Prostate gland (tissue), 2 donors: ENCODE data around the gene POLDIP3. TPM values are rescaled to one million over a fixed set of nuclear protein-coding genes. Genes with fewer than 3 reads are reported as not detected.

Experiments used
- DNase-seq: peaks from one replicate; pipeline ENCODE4 v3.0.0-alpha.2; 2019; ENCODE audit warnings: low spot score
- H3K27ac ChIP-seq, 2 donors: fragments of 200-600 bp; sonication (generic); 2 replicates each; pipeline ENCODE4 v1.5.1; 2017 to 2019
- H3K27me3 ChIP-seq: fragments of 200-600 bp; sonication (generic); replicated peaks from 2 replicates; pipeline ENCODE4 v1.5.1; 2019; ENCODE audit not compliant: insufficient read depth
- H3K36me3 ChIP-seq, 2 donors: fragments of 200-600 bp; sonication (generic); 1 replicate in 1 of 2; 2 replicates in 1 of 2; pipeline versions ENCODE4 v1.5.1 to v1.8.1; 2017 to 2019
- H3K4me1 ChIP-seq: fragments of 200-600 bp; sonication (generic); replicated peaks from 2 replicates; pipeline ENCODE4 v1.5.1; 2019
- H3K4me3 ChIP-seq, 2 donors: fragments of 200-600 bp; sonication (generic); 2 replicates each; pipeline ENCODE4 v1.5.1; 2017 to 2019
- H3K9me3 ChIP-seq: fragments of 200-600 bp; sonication (generic); 2 replicates; pipeline ENCODE4 v1.5.1; 2017
- CTCF ChIP-seq, 4 experiments: fragments of 200-600 bp in 2 of 4; fragments of 450-650 bp in 2 of 4; sonication (generic) in 2 of 4; IDR thresholded peaks; 1 replicate in 3 of 4; 2 replicates in 1 of 4; pipeline ENCODE4 v1.5.1; 2016 to 2019; ENCODE audit warnings: antibody characterized with exemption in 4 of 4, mild to moderate bottlenecking in 2 of 4, moderate library complexity in 2 of 4
- POLR2A ChIP-seq: fragments of 450-650 bp; IDR thresholded peaks from one replicate; pipeline ENCODE4 v1.6.1; 2016; ENCODE audit warnings: antibody characterized with exemption, mild to moderate bottlenecking
- POLR2AphosphoS5 ChIP-seq: sonication (generic); formaldehyde crosslinking; IDR thresholded peaks from one replicate; pipeline ENCODE4 v1.6.1; 2017; ENCODE audit warnings: antibody characterized with exemption
- WGBS: methylation state at CpG from one replicate; pipeline ENCODE4 v1.1.5; 2018; 5-methylcytosine and 5-hydroxymethylcytosine counted together
- intact Hi-C: fragments of 100-400 bp; cut with DNase I; formaldehyde crosslinking; loops from one replicate; pipeline ENCODE4 v1.14.2; 2022
- total RNA-seq, 2 donors: library from RNA; depleted of rRNA; stranded (reverse); fragments of >200 nt; gene quantifications; one replicate each; pipeline ENCODE4 v1.1.0, GENCODE V29; 2016

Gene POLDIP3
- total RNA-seq, 2 donors from 2014 or later, result 46.4 to 62.6 TPM

DNA sequence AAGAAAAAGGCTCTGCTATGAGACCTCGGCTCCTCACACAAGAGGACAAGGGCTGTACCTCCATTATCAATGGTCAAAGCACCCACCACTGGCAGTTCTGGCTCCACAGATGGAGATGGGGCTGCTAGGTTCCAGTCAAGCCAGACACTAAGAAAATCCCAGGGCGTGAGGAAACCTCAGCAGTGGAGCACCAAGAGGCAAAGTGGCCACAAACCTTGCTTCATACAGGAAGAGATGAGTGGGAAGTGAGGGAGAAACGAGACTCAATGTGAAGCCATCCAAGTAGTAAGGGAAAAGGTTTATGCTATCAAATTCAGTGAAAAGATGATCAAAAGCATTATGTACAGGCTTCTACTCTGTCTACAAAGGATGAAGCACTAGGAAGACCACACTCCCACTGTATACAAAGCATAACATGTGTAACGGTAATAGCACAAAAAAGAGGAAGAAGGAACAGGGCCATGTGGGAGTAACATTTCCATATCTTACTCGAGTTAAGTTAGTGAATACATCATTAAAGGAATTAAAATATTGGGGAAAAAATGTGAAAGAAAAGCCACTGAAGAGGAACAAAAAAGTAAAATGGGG is 27.0 kb downstream of the POLDIP3 start:
- no peak overlapping the region for H3K4me3 ChIP-seq
- no peak for DNase-seq
- WGBS, result 85% methylated on average over 5 of the region's 5 CpGs
- no peaks in the 10 kb centered on the region for H3K4me1 ChIP-seq
- H3K9me3 ChIP-seq, result no peaks in the 10 kb centered on the region
- peaks cover 17 to 20% of the 10 kb centered on the region in 2 donors for H3K36me3 ChIP-seq
- intact Hi-C loops, result no loop called here
- H3K27ac ChIP-seq, result no peak overlapping the region
- TF ChIP-seq POLR2A, result no peak
- TF ChIP-seq CTCF (IDR thresholded peaks at IDR 0.05), result no peak
- TF ChIP-seq POLR2AphosphoS5, result no peak
- H3K27me3 ChIP-seq, result no peaks in the 10 kb centered on the region

DNA sequence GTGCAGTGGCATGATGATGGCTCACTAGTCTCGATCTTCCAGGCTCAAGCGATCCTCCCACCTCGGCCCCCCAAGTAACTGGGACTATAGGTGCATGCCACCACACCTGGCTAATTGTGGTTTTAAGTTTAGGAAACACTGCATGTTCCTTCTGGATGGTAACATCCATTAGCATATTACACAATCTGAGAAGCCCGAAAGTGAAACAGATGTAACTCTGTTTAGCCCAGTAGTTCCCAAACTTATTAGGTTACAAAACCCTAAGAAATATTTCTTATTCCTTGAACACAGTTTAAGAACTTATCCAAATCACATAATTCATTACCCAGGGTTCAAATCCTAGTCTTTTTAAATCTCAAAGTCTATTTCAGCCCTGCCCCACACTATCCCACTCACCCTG is 28.3 kb downstream of the POLDIP3 start:
- DNase-seq, result no peak
- WGBS, result 93% methylated on average over 4 of the region's 4 CpGs
- Histone ChIP-seq H3K36me3 (peaks cover 9 to 20% of the 10 kb centered on the region in 2 donors), H3K4me1 (no peaks in the 10 kb centered on the region), H3K4me3 (no peak overlapping the region), H3K27me3 (no peaks in the 10 kb centered on the region), H3K9me3 (no peaks in the 10 kb centered on the region), H3K27ac (no peak overlapping the region)
- intact Hi-C loops, result no loop called here
- TF ChIP-seq POLR2AphosphoS5, result no peak

GRCh38 chr22:42585096-42585495 is 29.6 kb downstream of the POLDIP3 start:
- 83% methylated on average over 8 of the region's 8 CpGs for WGBS
- no peak for TF ChIP-seq CTCF (IDR thresholded peaks at IDR 0.05)
- no peak for TF ChIP-seq POLR2A
- TF ChIP-seq POLR2AphosphoS5, result no peak
- intact Hi-C loops, result no loop called here
- no peaks in the 10 kb centered on the region for H3K27me3 ChIP-seq
- no peaks in the 10 kb centered on the region for H3K4me1 ChIP-seq
- H3K9me3 ChIP-seq, result no peaks in the 10 kb centered on the region
- no peak overlapping the region for H3K27ac ChIP-seq
- no peak overlapping the region for H3K4me3 ChIP-seq
- peaks cover 7 to 14% of the 10 kb centered on the region in 2 donors for H3K36me3 ChIP-seq
- DNase-seq, result no peak

- no peak for DNase-seq
- intact Hi-C loops, result no loop called here
- H3K9me3 ChIP-seq, result no peaks in the 10 kb centered on the region
- TF ChIP-seq CTCF (IDR thresholded peaks at IDR 0.05) (no peak), POLR2AphosphoS5 (no peak), POLR2A (no peak)
- H3K36me3 ChIP-seq, result peaks cover 7 to 14% of the 10 kb centered on the region in 2 donors
- no peak overlapping the region for H3K27ac ChIP-seq
- 92% methylated on average over 4 of the region's 4 CpGs for WGBS
- H3K4me1 ChIP-seq, result no peaks in the 10 kb centered on the region
- H3K4me3 ChIP-seq, result no peak overlapping the region
- H3K27me3 ChIP-seq, result no peaks in the 10 kb centered on the region
These were observed 30.2 kb downstream of the POLDIP3 start for GRCh38 chr22:42584364-42584940.

GRCh38 chr22:42582987-42583386 is 31.7 kb downstream of the POLDIP3 start:
- H3K27me3 ChIP-seq, result no peaks in the 10 kb centered on the region
- intact Hi-C loops, result no loop called here
- no peaks in the 10 kb centered on the region for H3K4me1 ChIP-seq
- WGBS, result 92% methylated on average over 1 of the region's 1 CpG
- no peak overlapping the region for H3K4me3 ChIP-seq
- TF ChIP-seq POLR2AphosphoS5 (no peak), CTCF (IDR thresholded peaks at IDR 0.05) (no peak), POLR2A (no peak)
- H3K27ac ChIP-seq, result no peak overlapping the region
- H3K9me3 ChIP-seq, result no peaks in the 10 kb centered on the region
- H3K36me3 ChIP-seq, result peaks cover 7 to 14% of the 10 kb centered on the region in 2 donors
- DNase-seq, result no peak
